Measurements from ENCODE around the gene YTHDF1. TPM values are rescaled to one million over a fixed set of nuclear protein-coding genes. Genes with fewer than 3 reads are reported as not detected.

YTHDF1 gene
- total RNA-seq, 1 donor from 2014 or later, result 20.4 TPM

- DNase-seq (ENCODE audit: low read depth), result no peak
- TF ChIP-seq CTCF (conservative IDR thresholded peaks at IDR 0.05; ENCODE audit: low read depth, low read length), result no peak
- H3K4me3 ChIP-seq (ENCODE audit: low read depth, low read length), result no peak overlapping the region
Observed at GRCh38 chr20:63260521-63260920, 44.6 kb upstream of the YTHDF1 start.

GRCh38 chr20:63259734-63260460, 44.0 kb upstream of the YTHDF1 start:
- no peak overlapping the region for H3K4me3 ChIP-seq (ENCODE audit: low read depth, low read length)
- DNase-seq (ENCODE audit: low read depth), result no peak
- no peak for TF ChIP-seq CTCF (conservative IDR thresholded peaks at IDR 0.05; ENCODE audit: low read depth, low read length)

GRCh38 chr20:63258781-63259180, 42.9 kb upstream of the YTHDF1 start:
- no peak for TF ChIP-seq CTCF (conservative IDR thresholded peaks at IDR 0.05; ENCODE audit: low read depth, low read length)
- no peak for DNase-seq (ENCODE audit: low read depth)
- no peak overlapping the region for H3K4me3 ChIP-seq (ENCODE audit: low read depth, low read length)

- DNase-seq (ENCODE audit: low read depth), result no peak
- no peak for TF ChIP-seq CTCF (conservative IDR thresholded peaks at IDR 0.05; ENCODE audit: low read depth, low read length)
- no peak overlapping the region for H3K4me3 ChIP-seq (ENCODE audit: low read depth, low read length)
Observed at GRCh38 chr20:63257629-63258028, 41.7 kb upstream of the YTHDF1 start.

GRCh38 chr20:63256954-63257353, 41.0 kb upstream of the YTHDF1 start:
- H3K4me3 ChIP-seq (ENCODE audit: low read depth, low read length), result no peak overlapping the region
- DNase-seq (ENCODE audit: low read depth), result no peak
- no peak for TF ChIP-seq CTCF (conservative IDR thresholded peaks at IDR 0.05; ENCODE audit: low read depth, low read length)

GRCh38 chr20:63255931-63256704, 40.2 kb upstream of the YTHDF1 start:
- H3K4me3 ChIP-seq (ENCODE audit: low read depth, low read length), result no peak overlapping the region
- no peak for TF ChIP-seq CTCF (conservative IDR thresholded peaks at IDR 0.05; ENCODE audit: low read depth, low read length)
- no peak for DNase-seq (ENCODE audit: low read depth)

Data from epithelial cell of proximal tubule (primary cell).